SIG-M5 (cell line): ENCODE data around the gene SPARC.
A peak's percentile ranks its signal among the peaks of the same experiment; 100 is the strongest.

ENCODE experiments used
- DNase-seq: peaks from one replicate; lab custom pipeline; 2025; lab: John Stamatoyannopoulos, UW

Gene SPARC

GRCh38 chr5:151679421-151680155, 7.1 kb downstream of the SPARC start:
- no peak for DNase-seq

GRCh38 chr5:151678713-151679112, 8.0 kb downstream of the SPARC start:
- no peak for DNase-seq

- no peak for DNase-seq
Measured at GRCh38 chr5:151677776-151678545, 8.8 kb downstream of the SPARC start.

GRCh38 chr5:151676719-151677118, 10.0 kb downstream of the SPARC start:
- DNase-seq: no peak

GRCh38 chr5:151676314-151676712, 10.4 kb downstream of the SPARC start:
- no peak for DNase-seq

GRCh38 chr5:151675611-151676313, 11.0 kb downstream of the SPARC start:
- no peak for DNase-seq

GRCh38 chr5:151674626-151675610, 11.8 kb downstream of the SPARC start:
- no peak for DNase-seq

- no peak for DNase-seq
Measured at GRCh38 chr5:151673421-151673820, 13.3 kb downstream of the SPARC start.

GRCh38 chr5:151672516-151672915, 14.2 kb downstream of the SPARC start:
- no peak for DNase-seq

- no peak for DNase-seq
Measured at GRCh38 chr5:151671950-151672349, 14.8 kb downstream of the SPARC start.

GRCh38 chr5:151670953-151671636, 15.6 kb downstream of the SPARC start:
- no peak for DNase-seq

GRCh38 chr5:151670083-151670686, 16.5 kb downstream of the SPARC start:
- DNase-seq: no peak

GRCh38 chr5:151667083-151667482, 19.6 kb downstream of the SPARC start:
- DNase-seq: no peak

- DNase-seq: no peak
Measured at GRCh38 chr5:151665613-151666012, 21.1 kb downstream of the SPARC start.

- DNase-seq: no peak
Measured at GRCh38 chr5:151664694-151665585, 21.8 kb downstream of the SPARC start.

GRCh38 chr5:151663617-151664293, 23.0 kb downstream of the SPARC start:
- DNase-seq: peak; percentile 36

GRCh38 chr5:151662805-151663204, 23.9 kb downstream of the SPARC start:
- DNase-seq: no peak

- DNase-seq: no peak
Measured at GRCh38 chr5:151661968-151662732, 24.6 kb downstream of the SPARC start.
